CD14-positive monocyte (primary cell): ENCODE results near the gene COMMD10. TPM values are rescaled to one million over a fixed set of nuclear protein-coding genes. Genes with fewer than 3 reads are reported as not detected.

Source experiments
- DNase-seq, 3 donors: peaks; one replicate each; pipeline ENCODE4 v3.0.0-alpha.2; 2011 to 2022
- H2AFZ ChIP-seq: 2 replicates; pipeline ENCODE4 v1.6.0; 2012; ENCODE audit warnings: mild to moderate bottlenecking, low read depth, low read length, inconsistent platforms; ENCODE audit not compliant: insufficient read depth, poor library complexity, severe bottlenecking
- H3K27ac ChIP-seq, 2 donors: 1 replicate in 1 of 2; 2 replicates in 1 of 2; pipeline ENCODE4 v1.5.1; 2012 to 2013; ENCODE audit warnings: low read length in 2 of 2, control low read depth in 1 of 2, inconsistent platforms in 1 of 2, low read depth in 1 of 2, mild to moderate bottlenecking in 1 of 2
- H3K27me3 ChIP-seq, 2 donors: one replicate each; pipeline versions ENCODE4 v1.6.0 to v1.6.1; 2011 to 2013; ENCODE audit warnings: low read length in 2 of 2; ENCODE audit not compliant: control insufficient read depth in 2 of 2, insufficient read depth in 2 of 2
- H3K36me3 ChIP-seq, 2 donors: replicated peaks in 1 of 2; 1 replicate in 1 of 2; 2 replicates in 1 of 2; pipeline versions ENCODE4 v1.5.1 to v1.6.1; 2012 to 2013; ENCODE audit warnings: low read length in 2 of 2, control low read depth in 1 of 2, inconsistent platforms in 1 of 2, mild to moderate bottlenecking in 1 of 2; ENCODE audit not compliant: insufficient read depth in 2 of 2, control insufficient read depth in 1 of 2
- H3K4me1 ChIP-seq, 2 donors: 1 replicate in 1 of 2; 2 replicates in 1 of 2; pipeline versions ENCODE4 v1.5.1 to v1.6.1; 2012 to 2013; ENCODE audit warnings: low read length in 2 of 2, control low read depth in 1 of 2, inconsistent platforms in 1 of 2, mild to moderate bottlenecking in 1 of 2, moderate library complexity in 1 of 2; ENCODE audit not compliant: insufficient read depth in 2 of 2, control insufficient read depth in 1 of 2
- H3K4me2 ChIP-seq: replicated peaks from 2 replicates; pipeline ENCODE3; 2012; ENCODE audit warnings: low read length, moderate library complexity, mild to moderate bottlenecking; ENCODE audit not compliant: poor library complexity, severe bottlenecking; ENCODE audit errors: extremely low read depth
- H3K4me3 ChIP-seq, 3 experiments: fragments of 200-600 bp in 1 of 3; sonication (generic) in 1 of 3; replicated peaks in 1 of 3; 1 replicate in 2 of 3; 2 replicates in 1 of 3; pipeline ENCODE4 v1.5.1; 2011 to 2013; ENCODE audit warnings: low read length in 3 of 3, mild to moderate bottlenecking in 3 of 3, control low read depth in 2 of 3, low read depth in 2 of 3, inconsistent platforms in 1 of 3, moderate library complexity in 1 of 3
- H3K79me2 ChIP-seq: 2 replicates; pipeline ENCODE4 v1.6.0; 2012; ENCODE audit warnings: mild to moderate bottlenecking, control low read depth, inconsistent platforms, low read length, moderate library complexity; ENCODE audit not compliant: insufficient read depth
- H3K9ac ChIP-seq: 2 replicates; pipeline ENCODE4 v1.6.0; 2017; ENCODE audit warnings: low read length, mild to moderate bottlenecking; ENCODE audit not compliant: insufficient read depth, poor library complexity, severe bottlenecking
- H3K9me3 ChIP-seq, 2 donors: replicated peaks in 1 of 2; 1 replicate in 1 of 2; 2 replicates in 1 of 2; pipeline versions ENCODE4 v1.5.1 to v1.6.1; 2012 to 2013; ENCODE audit warnings: low read length in 2 of 2, control low read depth in 1 of 2; ENCODE audit not compliant: control insufficient read depth in 1 of 2, insufficient read depth in 1 of 2
- H4K20me1 ChIP-seq: 2 replicates; pipeline ENCODE4 v1.6.0; 2012; ENCODE audit warnings: mild to moderate bottlenecking, low read length, control low read depth, moderate library complexity; ENCODE audit not compliant: insufficient read depth
- H3K27ac Mint-ChIP-seq, 7 donors: one replicate each; pipeline ENCODE4 v1.8.0; 2020; ENCODE audit warnings: mild to moderate bottlenecking in 7 of 7, mixed read lengths in 7 of 7, moderate library complexity in 6 of 7, inconsistent platforms in 2 of 7
- H3K27me3 Mint-ChIP-seq, 3 donors: one replicate each; pipeline ENCODE4 v1.8.0; 2021 to 2022; ENCODE audit warnings: low read depth in 3 of 3, mild to moderate bottlenecking in 3 of 3, mixed read lengths in 3 of 3, moderate library complexity in 3 of 3, inconsistent platforms in 1 of 3
- H3K36me3 Mint-ChIP-seq, 2 donors: one replicate each; pipeline ENCODE4 v1.8.0; 2020; ENCODE audit warnings: mixed read lengths in 2 of 2, inconsistent platforms in 1 of 2, mild to moderate bottlenecking in 1 of 2
- H3K4me1 Mint-ChIP-seq: one replicate; pipeline ENCODE4 v1.8.0; 2020; ENCODE audit warnings: mild to moderate bottlenecking, mixed read lengths
- H3K4me3 Mint-ChIP-seq, 2 donors: one replicate each; pipeline ENCODE4 v1.8.0; 2020; ENCODE audit warnings: mild to moderate bottlenecking in 2 of 2, mixed read lengths in 2 of 2, moderate library complexity in 1 of 2
- H3K9me3 Mint-ChIP-seq, 7 donors: one replicate each; pipeline ENCODE4 v1.8.0; 2020 to 2022; ENCODE audit warnings: mixed read lengths in 7 of 7, mild to moderate bottlenecking in 6 of 7, moderate library complexity in 6 of 7, inconsistent platforms in 2 of 7
- WGBS: methylation state at CpG from one replicate; pipeline ENCODE4 v1.1.5; 2013; ENCODE audit warnings: missing lambda C conversion rate; ENCODE audit not compliant: insufficient coverage; 5-methylcytosine and 5-hydroxymethylcytosine counted together
- intact Hi-C, 2 donors: fragments of 100-400 bp; cut with micrococcal nuclease; formaldehyde crosslinking; loops; one replicate each; pipeline versions ENCODE4 v1.15.0 to v1.15.1; 2023
- polyA plus RNA-seq, 3 donors: library from polyadenylated mRNA; depleted of rRNA in 1 of 3; unstranded in 2 of 3; stranded (reverse) in 1 of 3; fragments of 300-500 nt in 2 of 3; fragments of >200 nt in 1 of 3; fragmentation: Illumina TruSeq in 2 of 3; gene quantifications; 1 replicate in 2 of 3; 2 replicates in 1 of 3; pipeline ENCODE4 v1.2.3, GENCODE V29; 2012 to 2021
- TF ChIP-seq, protein P1 (sequence below): fragments of 200-600 bp; IDR thresholded peaks from one replicate; pipeline ENCODE4 v1.8.0; 2022; ENCODE audit warnings: antibody characterized with exemption, mild to moderate bottlenecking

COMMD10 gene
- polyA plus RNA-seq, 3 donors = 16.9 to 86.1 (median 61.2) TPM

DNA sequence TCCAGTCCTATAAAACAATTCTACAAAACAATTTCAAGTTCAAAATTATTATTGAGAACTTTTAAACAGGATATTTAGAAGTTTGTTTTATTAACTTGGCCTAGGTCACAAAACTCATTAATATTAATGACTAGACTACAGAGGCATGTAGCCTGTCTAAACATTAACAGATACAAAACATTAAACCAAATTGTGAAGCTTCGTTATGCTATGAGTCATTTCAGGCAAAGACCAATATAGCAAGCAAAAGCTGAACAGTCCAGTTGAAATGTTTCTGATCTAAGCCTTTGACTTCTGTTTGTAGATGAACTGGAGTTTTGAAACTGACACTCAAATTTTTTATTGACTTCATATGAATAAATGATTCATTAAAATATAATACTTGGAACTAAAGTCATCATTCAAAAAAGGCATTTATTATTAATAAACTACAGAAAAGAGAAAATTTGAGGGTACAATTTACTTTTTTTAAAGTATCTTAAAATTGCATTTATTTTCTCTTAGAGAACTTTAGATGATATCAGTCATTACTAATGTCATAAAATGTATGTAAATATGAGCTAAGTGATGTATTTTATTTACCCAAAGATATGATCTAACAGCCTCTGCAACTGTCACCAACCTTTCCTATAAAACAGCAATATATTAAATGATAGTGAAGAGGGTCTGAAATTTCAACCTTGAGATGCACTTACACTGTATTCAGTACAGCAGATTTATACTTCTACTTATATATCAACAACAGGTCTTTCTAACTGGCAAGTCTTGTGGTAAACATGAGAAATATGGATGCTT is 188.8 kb downstream of the COMMD10 start:
- Histone ChIP-seq H3K9me3 (peaks cover 13 to 19% of the 10 kb centered on the region in 2 donors), H3K4me1 (no peaks in the 10 kb centered on the region), H3K27ac (no peak overlapping the region), H2AFZ (no peak overlapping the region), H4K20me1 (no peaks in the 10 kb centered on the region), H3K9ac (no peak overlapping the region), H3K4me3 (no peak overlapping the region), H3K79me2 (no peaks in the 10 kb centered on the region), H3K36me3 (peaks cover 0 to 5% of the 10 kb centered on the region in 2 donors), H3K4me2 (no peak overlapping the region), H3K27me3 (no peaks in the 10 kb centered on the region)
- no CpG with 5 or more reads among the region's 1 CpG for WGBS
- intact Hi-C loops = no loop called here
- no peak for DNase-seq
- H3K9me3 Mint-ChIP-seq = peaks cover 8 to 28% (median 10%) of the 10 kb centered on the region in 7 donors
- H3K4me1 Mint-ChIP-seq = no peaks in the 10 kb centered on the region
- H3K36me3 Mint-ChIP-seq = peaks cover 1 to 2% of the 10 kb centered on the region in 2 donors
- H3K4me3 Mint-ChIP-seq = no peak overlapping the region
- H3K27me3 Mint-ChIP-seq = no peaks in the 10 kb centered on the region
- H3K27ac Mint-ChIP-seq = no peak overlapping the region
- TF ChIP-seq, protein P1, sequence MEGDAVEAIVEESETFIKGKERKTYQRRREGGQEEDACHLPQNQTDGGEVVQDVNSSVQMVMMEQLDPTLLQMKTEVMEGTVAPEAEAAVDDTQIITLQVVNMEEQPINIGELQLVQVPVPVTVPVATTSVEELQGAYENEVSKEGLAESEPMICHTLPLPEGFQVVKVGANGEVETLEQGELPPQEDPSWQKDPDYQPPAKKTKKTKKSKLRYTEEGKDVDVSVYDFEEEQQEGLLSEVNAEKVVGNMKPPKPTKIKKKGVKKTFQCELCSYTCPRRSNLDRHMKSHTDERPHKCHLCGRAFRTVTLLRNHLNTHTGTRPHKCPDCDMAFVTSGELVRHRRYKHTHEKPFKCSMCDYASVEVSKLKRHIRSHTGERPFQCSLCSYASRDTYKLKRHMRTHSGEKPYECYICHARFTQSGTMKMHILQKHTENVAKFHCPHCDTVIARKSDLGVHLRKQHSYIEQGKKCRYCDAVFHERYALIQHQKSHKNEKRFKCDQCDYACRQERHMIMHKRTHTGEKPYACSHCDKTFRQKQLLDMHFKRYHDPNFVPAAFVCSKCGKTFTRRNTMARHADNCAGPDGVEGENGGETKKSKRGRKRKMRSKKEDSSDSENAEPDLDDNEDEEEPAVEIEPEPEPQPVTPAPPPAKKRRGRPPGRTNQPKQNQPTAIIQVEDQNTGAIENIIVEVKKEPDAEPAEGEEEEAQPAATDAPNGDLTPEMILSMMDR = no peak

DNA sequence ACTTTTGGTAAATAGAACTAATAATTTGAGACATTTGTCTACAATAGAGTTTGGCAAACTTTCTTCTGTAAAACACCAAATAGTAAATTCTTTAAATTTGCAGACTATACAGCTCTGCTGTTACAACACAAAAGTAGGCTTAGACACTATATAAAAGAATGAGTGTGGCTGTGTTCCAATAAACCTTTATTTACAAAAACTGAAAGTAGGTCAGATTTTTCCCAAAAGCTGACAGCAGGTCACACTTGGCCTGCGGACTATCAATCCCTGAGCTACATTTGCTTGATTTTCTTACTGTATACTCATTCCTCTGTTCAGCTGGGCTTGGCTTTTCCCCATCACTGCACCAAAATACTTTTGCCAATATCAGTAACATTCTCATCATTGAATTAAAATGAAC is 189.4 kb downstream of the COMMD10 start:
- TF ChIP-seq, protein P1 = no peak
- H3K36me3 Mint-ChIP-seq = peaks cover 4 to 6% of the 10 kb centered on the region in 2 donors
- H3K4me1 Mint-ChIP-seq = no peaks in the 10 kb centered on the region
- DNase-seq = no peak
- no peaks in the 10 kb centered on the region for H3K79me2 ChIP-seq
- H4K20me1 ChIP-seq = no peaks in the 10 kb centered on the region
- H3K9me3 Mint-ChIP-seq = peaks cover 7 to 28% (median 10%) of the 10 kb centered on the region in 7 donors
- H3K36me3 ChIP-seq = peaks cover 0 to 5% of the 10 kb centered on the region in 2 donors
- no peak overlapping the region for H3K27ac ChIP-seq
- no peak overlapping the region for H3K27ac Mint-ChIP-seq
- no peaks in the 10 kb centered on the region for H3K27me3 ChIP-seq
- H3K9ac ChIP-seq = no peak overlapping the region
- H2AFZ ChIP-seq = no peak overlapping the region
- WGBS = 100% methylated on average over 1 of the region's 1 CpG
- no peak overlapping the region for H3K4me3 ChIP-seq
- no peak overlapping the region for H3K4me2 ChIP-seq
- no peak overlapping the region for H3K4me3 Mint-ChIP-seq
- H3K9me3 ChIP-seq = peaks cover 13 to 19% of the 10 kb centered on the region in 2 donors
- H3K4me1 ChIP-seq = no peaks in the 10 kb centered on the region
- intact Hi-C loops = no loop called here
- no peaks in the 10 kb centered on the region for H3K27me3 Mint-ChIP-seq
